ENCODE measurements around the gene AMOT.

AMOT gene

GRCh38 chrX:112819813-112820212, 20.8 kb downstream of the AMOT start:
- Histone ChIP-seq H3K4me1 (ENCODE audit: control insufficient read depth, insufficient read depth, low read length, unreplicated experiment) (no peaks in the 10 kb centered on the region), H3K27ac (ENCODE audit: low read depth, low read length) (no peak overlapping the region), H3K27me3 (ENCODE audit: insufficient read depth, low read length) (no peaks in the 10 kb centered on the region), H3K79me2 (ENCODE audit: control insufficient read depth, insufficient read depth, low read length, unreplicated experiment) (no peaks in the 10 kb centered on the region), H3K36me3 (ENCODE audit: insufficient read depth, low read length) (no peaks in the 10 kb centered on the region), H3K4me3 (ENCODE audit: low read depth, low read length) (no peak overlapping the region), H2AFZ (ENCODE audit: low read length, unreplicated experiment) (no peak overlapping the region)

DNA sequence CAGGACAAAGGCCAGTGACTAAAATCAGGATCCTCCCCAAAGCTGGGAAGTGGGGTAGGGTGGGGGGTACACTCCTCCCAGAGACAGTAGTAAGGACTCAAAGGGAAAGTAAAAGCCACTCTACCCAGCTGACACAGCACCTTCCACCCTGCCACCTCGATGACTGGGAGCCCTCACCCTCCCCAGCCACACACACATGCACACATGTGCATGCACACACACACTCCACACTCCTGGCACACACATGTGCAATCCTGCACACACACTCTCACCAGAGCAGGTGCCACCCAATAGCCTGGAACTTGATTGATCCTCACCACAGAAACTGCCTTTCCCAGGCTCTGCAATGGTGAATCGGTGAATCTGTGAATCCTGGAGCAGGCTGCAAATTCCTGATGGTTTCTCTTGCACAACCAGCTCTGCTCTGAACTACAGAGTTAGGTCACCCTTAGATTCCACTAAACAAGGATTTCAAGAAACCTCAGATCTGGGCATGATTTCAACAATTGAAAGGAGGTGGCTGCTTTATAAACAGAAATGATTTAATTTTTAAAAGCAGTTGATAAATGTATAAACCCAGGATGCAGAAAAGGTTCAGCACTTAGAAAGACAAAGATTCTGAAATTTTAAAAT, 21.5 kb downstream of the AMOT start:
- Histone ChIP-seq H3K27me3 (ENCODE audit: insufficient read depth, low read length) (no peaks in the 10 kb centered on the region), H3K79me2 (ENCODE audit: control insufficient read depth, insufficient read depth, low read length, unreplicated experiment) (no peaks in the 10 kb centered on the region), H3K36me3 (ENCODE audit: insufficient read depth, low read length) (no peaks in the 10 kb centered on the region), H3K4me3 (ENCODE audit: low read depth, low read length) (no peak overlapping the region), H3K27ac (ENCODE audit: low read depth, low read length) (no peak overlapping the region), H2AFZ (ENCODE audit: low read length, unreplicated experiment) (no peak overlapping the region), H3K4me1 (ENCODE audit: control insufficient read depth, insufficient read depth, low read length, unreplicated experiment) (no peaks in the 10 kb centered on the region)

- Histone ChIP-seq H2AFZ (ENCODE audit: low read length, unreplicated experiment) (no peak overlapping the region), H3K79me2 (ENCODE audit: control insufficient read depth, insufficient read depth, low read length, unreplicated experiment) (no peaks in the 10 kb centered on the region), H3K27me3 (ENCODE audit: insufficient read depth, low read length) (no peaks in the 10 kb centered on the region), H3K4me3 (ENCODE audit: low read depth, low read length) (no peak overlapping the region), H3K4me1 (ENCODE audit: control insufficient read depth, insufficient read depth, low read length, unreplicated experiment) (no peaks in the 10 kb centered on the region), H3K36me3 (ENCODE audit: insufficient read depth, low read length) (no peaks in the 10 kb centered on the region), H3K27ac (ENCODE audit: low read depth, low read length) (no peak overlapping the region)
Measured at GRCh38 chrX:112818114-112819007, 22.3 kb downstream of the AMOT start.

DNA sequence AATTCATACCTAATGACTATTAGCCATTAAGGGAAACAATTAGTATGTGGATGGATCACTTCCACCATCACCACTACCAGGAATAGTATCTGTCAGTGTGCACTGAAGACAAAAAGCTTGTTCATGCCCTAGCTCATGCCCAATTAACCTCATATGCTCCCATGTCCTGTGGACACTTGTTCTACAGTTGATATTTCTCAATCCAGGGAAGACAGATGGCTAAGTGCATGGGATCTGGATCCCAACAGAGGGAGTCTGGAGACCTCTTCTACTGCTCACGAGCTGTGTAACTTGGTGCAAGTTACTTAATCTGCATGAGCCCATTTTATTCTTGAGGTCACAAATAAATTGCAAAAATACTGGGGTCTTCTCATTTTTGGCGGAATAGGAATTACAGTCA, 23.7 kb downstream of the AMOT start:
- Histone ChIP-seq H3K79me2 (ENCODE audit: control insufficient read depth, insufficient read depth, low read length, unreplicated experiment) (no peaks in the 10 kb centered on the region), H3K36me3 (ENCODE audit: insufficient read depth, low read length) (no peaks in the 10 kb centered on the region), H3K4me3 (ENCODE audit: low read depth, low read length) (no peak overlapping the region), H3K4me1 (ENCODE audit: control insufficient read depth, insufficient read depth, low read length, unreplicated experiment) (no peaks in the 10 kb centered on the region), H3K27ac (ENCODE audit: low read depth, low read length) (no peak overlapping the region), H2AFZ (ENCODE audit: low read length, unreplicated experiment) (no peak overlapping the region), H3K27me3 (ENCODE audit: insufficient read depth, low read length) (no peaks in the 10 kb centered on the region)

- H3K27me3 ChIP-seq (ENCODE audit: insufficient read depth, low read length) = no peaks in the 10 kb centered on the region
- H3K4me3 ChIP-seq (ENCODE audit: low read depth, low read length) = no peak overlapping the region
- no peak overlapping the region for H2AFZ ChIP-seq (ENCODE audit: low read length, unreplicated experiment)
- H3K36me3 ChIP-seq (ENCODE audit: insufficient read depth, low read length) = no peaks in the 10 kb centered on the region
- H3K4me1 ChIP-seq (ENCODE audit: control insufficient read depth, insufficient read depth, low read length, unreplicated experiment) = no peaks in the 10 kb centered on the region
- H3K27ac ChIP-seq (ENCODE audit: low read depth, low read length) = no peak overlapping the region
- no peaks in the 10 kb centered on the region for H3K79me2 ChIP-seq (ENCODE audit: control insufficient read depth, insufficient read depth, low read length, unreplicated experiment)
Measured at GRCh38 chrX:112814496-112814895, 26.1 kb downstream of the AMOT start.

GRCh38 chrX:112812741-112813140, 27.9 kb downstream of the AMOT start:
- H3K36me3 ChIP-seq (ENCODE audit: insufficient read depth, low read length) = no peaks in the 10 kb centered on the region

GRCh38 chrX:112808651-112809195, 31.9 kb downstream of the AMOT start:
- Histone ChIP-seq H3K36me3 (ENCODE audit: insufficient read depth, low read length) (no peaks in the 10 kb centered on the region), H3K27ac (ENCODE audit: low read depth, low read length) (no peak overlapping the region), H3K4me1 (ENCODE audit: control insufficient read depth, insufficient read depth, low read length, unreplicated experiment) (no peaks in the 10 kb centered on the region), H3K27me3 (ENCODE audit: insufficient read depth, low read length) (no peaks in the 10 kb centered on the region), H2AFZ (ENCODE audit: low read length, unreplicated experiment) (no peak overlapping the region), H3K79me2 (ENCODE audit: control insufficient read depth, insufficient read depth, low read length, unreplicated experiment) (no peaks in the 10 kb centered on the region), H3K4me3 (ENCODE audit: low read depth, low read length) (no peak overlapping the region)

More at GRCh38 chrX:112812741-112813140, 27.9 kb downstream of the AMOT start:
- Histone ChIP-seq H3K27me3 (ENCODE audit: insufficient read depth, low read length) (no peaks in the 10 kb centered on the region), H3K4me3 (ENCODE audit: low read depth, low read length) (no peak overlapping the region), H2AFZ (ENCODE audit: low read length, unreplicated experiment) (no peak overlapping the region), H3K79me2 (ENCODE audit: control insufficient read depth, insufficient read depth, low read length, unreplicated experiment) (no peaks in the 10 kb centered on the region), H3K4me1 (ENCODE audit: control insufficient read depth, insufficient read depth, low read length, unreplicated experiment) (no peaks in the 10 kb centered on the region), H3K27ac (ENCODE audit: low read depth, low read length) (no peak overlapping the region)

GRCh38 chrX:112808007-112808406, 32.6 kb downstream of the AMOT start:
- no peak overlapping the region for H3K27ac ChIP-seq (ENCODE audit: low read depth, low read length)
- H3K27me3 ChIP-seq (ENCODE audit: insufficient read depth, low read length) = no peaks in the 10 kb centered on the region
- H3K36me3 ChIP-seq (ENCODE audit: insufficient read depth, low read length) = no peaks in the 10 kb centered on the region
- no peak overlapping the region for H3K4me3 ChIP-seq (ENCODE audit: low read depth, low read length)
- H2AFZ ChIP-seq (ENCODE audit: low read length, unreplicated experiment) = no peak overlapping the region
- no peaks in the 10 kb centered on the region for H3K79me2 ChIP-seq (ENCODE audit: control insufficient read depth, insufficient read depth, low read length, unreplicated experiment)
- no peaks in the 10 kb centered on the region for H3K4me1 ChIP-seq (ENCODE audit: control insufficient read depth, insufficient read depth, low read length, unreplicated experiment)

DNA sequence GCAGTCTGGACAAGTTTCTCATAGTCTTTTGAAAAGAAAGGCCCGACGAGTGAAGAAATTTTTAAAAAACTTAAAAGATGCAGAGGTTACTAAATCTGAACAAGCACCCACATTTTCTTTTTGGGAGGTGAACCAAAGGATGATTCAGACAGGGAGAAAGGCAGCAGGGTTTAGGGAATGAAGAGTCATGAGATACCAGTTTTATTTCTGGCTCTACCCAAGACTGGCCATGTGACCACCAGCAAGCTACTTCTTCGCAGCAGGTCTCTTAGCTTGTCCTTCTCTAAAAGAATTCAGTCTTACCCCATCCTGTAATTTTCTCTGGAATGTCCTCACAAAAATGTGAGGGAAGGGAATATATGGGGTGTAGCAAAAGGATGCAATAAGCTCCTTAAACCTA, 37.6 kb downstream of the AMOT start:
- Histone ChIP-seq H2AFZ (ENCODE audit: low read length, unreplicated experiment) (no peak overlapping the region), H3K79me2 (ENCODE audit: control insufficient read depth, insufficient read depth, low read length, unreplicated experiment) (no peaks in the 10 kb centered on the region), H3K4me1 (ENCODE audit: control insufficient read depth, insufficient read depth, low read length, unreplicated experiment) (no peaks in the 10 kb centered on the region), H3K36me3 (ENCODE audit: insufficient read depth, low read length) (no peaks in the 10 kb centered on the region), H3K4me3 (ENCODE audit: low read depth, low read length) (no peak overlapping the region), H3K27me3 (ENCODE audit: insufficient read depth, low read length) (no peaks in the 10 kb centered on the region), H3K27ac (ENCODE audit: low read depth, low read length) (no peak overlapping the region)

GRCh38 chrX:112802541-112802940, 38.1 kb downstream of the AMOT start:
- no peaks in the 10 kb centered on the region for H3K4me1 ChIP-seq (ENCODE audit: control insufficient read depth, insufficient read depth, low read length, unreplicated experiment)
- no peaks in the 10 kb centered on the region for H3K27me3 ChIP-seq (ENCODE audit: insufficient read depth, low read length)
- H3K27ac ChIP-seq (ENCODE audit: low read depth, low read length) = no peak overlapping the region
- H3K36me3 ChIP-seq (ENCODE audit: insufficient read depth, low read length) = no peaks in the 10 kb centered on the region
- no peak overlapping the region for H3K4me3 ChIP-seq (ENCODE audit: low read depth, low read length)
- no peak overlapping the region for H2AFZ ChIP-seq (ENCODE audit: low read length, unreplicated experiment)
- H3K79me2 ChIP-seq (ENCODE audit: control insufficient read depth, insufficient read depth, low read length, unreplicated experiment) = no peaks in the 10 kb centered on the region

All from ACC112 (cell line).